ENCODE measurements around the gene GXYLT1.

GXYLT1 gene

DNA sequence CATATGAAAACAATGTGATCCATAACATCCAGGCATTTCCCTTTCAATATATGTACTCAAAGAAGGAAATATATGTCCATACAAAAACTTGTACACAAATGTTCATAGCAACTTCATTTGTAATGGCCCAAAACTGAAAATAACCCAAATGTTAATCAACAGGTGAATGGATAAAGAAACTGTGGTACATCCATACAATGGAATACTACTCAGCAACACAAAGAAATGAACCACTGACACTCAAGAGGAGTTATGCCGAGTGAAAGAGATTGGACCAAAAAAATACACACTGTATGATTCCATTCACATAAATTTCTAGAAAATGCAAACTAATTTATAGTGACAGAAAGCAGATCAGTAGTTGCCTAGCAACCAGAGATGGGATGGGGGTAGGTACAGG is 30.3 kb upstream of the GXYLT1 start:
- no peak for TF ChIP-seq POLR2AphosphoS5 (IDR thresholded peaks at IDR 0.05; ENCODE audit: low read depth, low read length)
- no peak for TF ChIP-seq SIN3A (IDR thresholded peaks at IDR 0.05; ENCODE audit: borderline replicate concordance, insufficient read depth, low read length)
- TF ChIP-seq, protein P1, sequence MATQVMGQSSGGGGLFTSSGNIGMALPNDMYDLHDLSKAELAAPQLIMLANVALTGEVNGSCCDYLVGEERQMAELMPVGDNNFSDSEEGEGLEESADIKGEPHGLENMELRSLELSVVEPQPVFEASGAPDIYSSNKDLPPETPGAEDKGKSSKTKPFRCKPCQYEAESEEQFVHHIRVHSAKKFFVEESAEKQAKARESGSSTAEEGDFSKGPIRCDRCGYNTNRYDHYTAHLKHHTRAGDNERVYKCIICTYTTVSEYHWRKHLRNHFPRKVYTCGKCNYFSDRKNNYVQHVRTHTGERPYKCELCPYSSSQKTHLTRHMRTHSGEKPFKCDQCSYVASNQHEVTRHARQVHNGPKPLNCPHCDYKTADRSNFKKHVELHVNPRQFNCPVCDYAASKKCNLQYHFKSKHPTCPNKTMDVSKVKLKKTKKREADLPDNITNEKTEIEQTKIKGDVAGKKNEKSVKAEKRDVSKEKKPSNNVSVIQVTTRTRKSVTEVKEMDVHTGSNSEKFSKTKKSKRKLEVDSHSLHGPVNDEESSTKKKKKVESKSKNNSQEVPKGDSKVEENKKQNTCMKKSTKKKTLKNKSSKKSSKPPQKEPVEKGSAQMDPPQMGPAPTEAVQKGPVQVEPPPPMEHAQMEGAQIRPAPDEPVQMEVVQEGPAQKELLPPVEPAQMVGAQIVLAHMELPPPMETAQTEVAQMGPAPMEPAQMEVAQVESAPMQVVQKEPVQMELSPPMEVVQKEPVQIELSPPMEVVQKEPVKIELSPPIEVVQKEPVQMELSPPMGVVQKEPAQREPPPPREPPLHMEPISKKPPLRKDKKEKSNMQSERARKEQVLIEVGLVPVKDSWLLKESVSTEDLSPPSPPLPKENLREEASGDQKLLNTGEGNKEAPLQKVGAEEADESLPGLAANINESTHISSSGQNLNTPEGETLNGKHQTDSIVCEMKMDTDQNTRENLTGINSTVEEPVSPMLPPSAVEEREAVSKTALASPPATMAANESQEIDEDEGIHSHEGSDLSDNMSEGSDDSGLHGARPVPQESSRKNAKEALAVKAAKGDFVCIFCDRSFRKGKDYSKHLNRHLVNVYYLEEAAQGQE (IDR thresholded peaks at IDR 0.05; ENCODE audit: insufficient read depth in 1 of 2, low read depth in 2 of 2, low read length in 2 of 2), result no peak

DNA sequence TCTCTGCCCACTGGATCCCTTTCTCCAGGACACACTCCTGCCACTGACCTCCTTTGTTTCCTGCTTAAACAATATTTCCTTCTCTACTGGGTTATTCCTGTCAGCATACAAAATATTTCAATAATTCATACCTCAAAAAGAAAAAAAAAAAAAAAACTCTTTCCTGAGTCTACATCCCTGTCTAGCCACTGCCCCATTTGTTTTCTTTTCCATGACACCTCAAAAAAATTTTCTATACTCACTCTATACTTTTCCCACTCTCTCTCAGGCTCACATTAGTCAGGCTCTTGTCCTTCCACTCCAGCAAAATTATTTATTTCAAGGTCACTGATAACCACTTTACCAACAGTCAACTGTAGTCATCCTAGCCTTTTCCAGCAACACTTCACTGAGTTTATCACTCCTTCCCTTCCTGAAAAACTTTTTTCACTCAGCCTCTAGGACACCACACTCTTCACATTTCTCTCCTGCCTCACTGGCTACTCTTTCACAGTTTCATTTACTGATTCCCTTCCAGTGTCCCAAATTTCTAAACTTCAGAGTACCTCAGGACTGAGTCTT is 29.4 kb upstream of the GXYLT1 start:
- TF ChIP-seq TAF1 (IDR thresholded peaks at IDR 0.05; ENCODE audit: borderline replicate concordance, insufficient read depth, low read length) (no peak), POLR2AphosphoS5 (IDR thresholded peaks at IDR 0.05; ENCODE audit: low read depth, low read length) (no peak), SIN3A (IDR thresholded peaks at IDR 0.05; ENCODE audit: borderline replicate concordance, insufficient read depth, low read length) (no peak), FOXP2 (optimal IDR thresholded peaks at IDR 0.05; ENCODE audit: borderline replicate concordance, extremely low read depth, extremely low read length, insufficient read depth) (no peak)

GRCh38 chr12:42172441-42173210 is 28.0 kb upstream of the GXYLT1 start:
- TF ChIP-seq POLR2AphosphoS5 (IDR thresholded peaks at IDR 0.05; ENCODE audit: low read depth, low read length), result no peak
- TF ChIP-seq TAF1 (IDR thresholded peaks at IDR 0.05; ENCODE audit: borderline replicate concordance, insufficient read depth, low read length), result no peak
- no peak for TF ChIP-seq FOXP2 (optimal IDR thresholded peaks at IDR 0.05; ENCODE audit: borderline replicate concordance, extremely low read depth, extremely low read length, insufficient read depth)
- no peak for TF ChIP-seq SIN3A (IDR thresholded peaks at IDR 0.05; ENCODE audit: borderline replicate concordance, insufficient read depth, low read length)
- TF ChIP-seq, protein P1 (IDR thresholded peaks at IDR 0.05; ENCODE audit: insufficient read depth in 1 of 2, low read depth in 2 of 2, low read length in 2 of 2), result no peak

- TF ChIP-seq, protein P1 (IDR thresholded peaks at IDR 0.05; ENCODE audit: insufficient read depth in 1 of 2, low read depth in 2 of 2, low read length in 2 of 2), result no peak
- TF ChIP-seq FOXP2 (optimal IDR thresholded peaks at IDR 0.05; ENCODE audit: borderline replicate concordance, extremely low read depth, extremely low read length, insufficient read depth), result no peak
- TF ChIP-seq SIN3A (IDR thresholded peaks at IDR 0.05; ENCODE audit: borderline replicate concordance, insufficient read depth, low read length), result no peak
- no peak for TF ChIP-seq POLR2AphosphoS5 (IDR thresholded peaks at IDR 0.05; ENCODE audit: low read depth, low read length)
- TF ChIP-seq TAF1 (IDR thresholded peaks at IDR 0.05; ENCODE audit: borderline replicate concordance, insufficient read depth, low read length), result no peak
Observed at GRCh38 chr12:42167711-42168110, 23.0 kb upstream of the GXYLT1 start.

DNA sequence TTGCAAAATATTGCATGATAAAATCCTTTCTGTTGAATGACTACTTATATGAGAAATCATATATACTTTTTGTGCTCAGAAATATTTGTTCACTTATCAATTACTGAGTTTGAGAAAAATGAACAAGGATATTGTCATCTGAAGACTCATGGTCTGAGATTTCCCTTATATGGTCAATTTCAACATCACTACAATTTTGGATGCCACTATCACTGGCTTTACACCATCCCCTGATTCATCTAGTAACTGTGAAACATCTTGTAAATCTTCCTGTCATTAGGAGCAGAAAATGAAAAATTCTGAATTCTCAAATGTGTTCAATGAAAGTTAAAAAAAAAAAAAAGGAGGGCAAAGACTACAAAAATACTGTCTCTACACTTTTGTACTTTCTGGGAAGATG is 21.8 kb upstream of the GXYLT1 start:
- TF ChIP-seq, protein P1 (IDR thresholded peaks at IDR 0.05; ENCODE audit: insufficient read depth in 1 of 2, low read depth in 2 of 2, low read length in 2 of 2), result no peak
- no peak for TF ChIP-seq POLR2AphosphoS5 (IDR thresholded peaks at IDR 0.05; ENCODE audit: low read depth, low read length)
- no peak for TF ChIP-seq FOXP2 (optimal IDR thresholded peaks at IDR 0.05; ENCODE audit: borderline replicate concordance, extremely low read depth, extremely low read length, insufficient read depth)
- no peak for TF ChIP-seq TAF1 (IDR thresholded peaks at IDR 0.05; ENCODE audit: borderline replicate concordance, insufficient read depth, low read length)
- TF ChIP-seq SIN3A (IDR thresholded peaks at IDR 0.05; ENCODE audit: borderline replicate concordance, insufficient read depth, low read length), result no peak

Data from PFSK-1 (cell line).